22Rv1 (cell line): ENCODE measurements around the gene PCDHGB6.

Source experiments
- CTCF ChIP-seq: fragments of 450-650 bp; IDR thresholded peaks from 2 replicates; pipeline ENCODE4 v1.5.1; 2017; ENCODE audit warnings: mild to moderate bottlenecking
- ZFX ChIP-seq: fragments of 450-650 bp; IDR thresholded peaks from 2 replicates; pipeline ENCODE4 v1.6.1; 2017; ENCODE audit warnings: antibody characterized with exemption, borderline replicate concordance

GRCh38 chr5:141388661-141389060 is 19.2 kb upstream of the PCDHGB6 start:
- TF ChIP-seq CTCF: no peak
- no peak for TF ChIP-seq ZFX
